Fibroblast of the conjunctiva (primary cell): ENCODE measurements around the gene SAMD4A.
"Not testable (repeated sequence)": the region's sequence is repeated elsewhere in the genome, so short reads cannot be mapped to it uniquely, and the experiment has no call there.

Source experiments
- DNase-seq: peaks from one replicate; pipeline ENCODE4 v3.0.0-alpha.2; 2010; ENCODE audit warnings: low read depth

The SAMD4A gene

DNA sequence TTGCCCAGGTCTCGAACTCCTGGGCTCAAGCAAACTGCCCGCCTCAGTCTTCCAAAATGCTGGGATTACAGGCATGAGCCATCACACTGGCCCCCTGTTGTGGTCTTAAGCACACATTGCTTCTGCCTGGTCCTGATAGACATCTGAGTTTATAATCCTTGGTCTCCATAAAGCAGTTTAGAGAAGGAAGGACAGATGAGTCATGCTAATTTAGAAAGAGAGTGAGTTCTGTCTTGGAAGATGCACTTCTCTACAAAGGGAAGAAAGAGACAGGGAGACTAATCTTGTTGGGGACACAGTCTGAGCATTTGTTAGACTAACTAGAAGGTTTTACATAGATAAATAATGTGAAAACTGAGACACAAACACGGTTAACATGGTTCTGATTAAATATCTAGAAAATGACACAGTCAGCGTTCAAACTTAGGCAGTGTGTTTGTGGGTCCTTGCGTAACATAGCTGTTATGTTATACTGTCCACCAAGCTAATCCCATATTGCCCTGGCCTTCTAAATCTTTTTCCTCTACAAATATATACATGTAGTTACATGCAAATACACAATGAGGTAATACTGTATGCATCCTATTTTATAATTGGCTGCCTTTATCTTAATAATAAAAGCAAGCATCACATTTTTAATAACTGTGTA, 31.0 kb downstream of the SAMD4A start:
- DNase-seq: no peak

DNA sequence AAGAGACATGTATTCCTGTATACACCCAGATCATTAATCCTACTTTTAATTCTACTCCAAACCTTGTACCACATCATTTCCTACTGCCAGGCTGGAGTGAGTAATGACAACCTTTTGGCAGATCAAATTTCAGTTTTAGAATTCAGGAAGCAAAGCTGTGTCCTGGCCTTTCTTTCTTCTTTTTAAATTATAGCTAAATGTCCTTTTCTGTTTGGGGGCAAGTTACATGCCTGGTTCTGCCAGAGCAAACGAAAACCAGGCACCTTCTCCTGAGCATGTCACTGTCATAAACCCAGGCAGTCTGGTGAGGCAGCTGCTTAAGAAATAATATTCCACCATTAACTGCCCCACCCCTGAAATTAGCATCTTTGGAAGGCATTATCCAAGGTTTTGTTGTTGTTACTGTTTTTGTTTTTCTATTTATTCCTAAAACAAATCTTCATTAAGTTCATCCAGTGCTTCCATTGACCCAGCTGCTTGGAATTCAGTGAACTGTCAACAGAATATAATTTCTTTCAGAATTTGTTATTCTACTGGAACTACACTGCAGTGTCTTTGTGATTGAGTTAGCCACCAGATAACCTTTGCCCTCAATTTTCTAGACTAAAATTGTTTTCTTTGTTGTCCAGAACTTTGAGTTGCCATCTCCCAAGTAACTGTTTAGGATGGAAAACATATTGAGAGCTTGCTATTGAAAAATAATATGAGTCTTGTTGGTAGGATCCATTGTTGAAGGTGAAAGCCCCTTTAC, 33.2 kb downstream of the SAMD4A start:
- no peak for DNase-seq

DNA sequence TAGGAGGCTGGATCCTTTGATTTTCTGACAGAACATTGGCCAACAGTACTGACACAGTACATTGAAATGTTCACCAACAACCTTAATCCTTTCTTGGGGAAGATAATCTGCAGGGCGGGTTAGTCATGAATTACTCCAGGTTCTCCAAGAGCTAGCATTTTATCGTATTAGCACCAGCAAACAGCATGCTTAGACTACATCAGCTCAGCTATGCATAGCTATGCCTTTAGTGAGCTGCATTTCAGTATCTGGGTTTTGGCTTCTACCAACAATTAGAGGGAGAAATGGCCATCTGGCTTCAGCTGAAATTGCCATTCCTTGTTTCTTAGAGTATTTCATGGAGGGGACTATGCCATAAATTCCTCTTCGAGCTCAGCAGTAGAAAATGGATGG, 33.8 kb downstream of the SAMD4A start:
- DNase-seq: no peak

DNA sequence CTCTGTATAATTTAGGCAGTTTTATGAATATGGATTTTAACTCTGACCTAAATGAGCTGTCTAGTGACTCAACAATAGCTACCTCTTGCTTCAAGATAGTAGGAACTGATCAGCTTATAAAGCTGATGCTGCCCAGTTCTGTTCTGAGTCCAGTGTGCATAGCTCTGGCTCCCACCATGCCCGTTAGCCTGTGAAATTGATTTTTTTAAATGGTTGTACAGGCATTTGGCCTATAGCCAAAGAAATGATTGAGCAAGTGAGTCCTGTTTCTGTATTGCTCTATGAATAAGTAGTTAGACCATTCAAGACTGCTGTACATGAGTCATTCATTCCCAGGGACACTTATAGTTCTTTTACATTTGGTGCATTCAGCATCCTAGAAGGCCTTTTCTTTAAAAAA, 36.4 kb downstream of the SAMD4A start:
- DNase-seq: no peak

DNA sequence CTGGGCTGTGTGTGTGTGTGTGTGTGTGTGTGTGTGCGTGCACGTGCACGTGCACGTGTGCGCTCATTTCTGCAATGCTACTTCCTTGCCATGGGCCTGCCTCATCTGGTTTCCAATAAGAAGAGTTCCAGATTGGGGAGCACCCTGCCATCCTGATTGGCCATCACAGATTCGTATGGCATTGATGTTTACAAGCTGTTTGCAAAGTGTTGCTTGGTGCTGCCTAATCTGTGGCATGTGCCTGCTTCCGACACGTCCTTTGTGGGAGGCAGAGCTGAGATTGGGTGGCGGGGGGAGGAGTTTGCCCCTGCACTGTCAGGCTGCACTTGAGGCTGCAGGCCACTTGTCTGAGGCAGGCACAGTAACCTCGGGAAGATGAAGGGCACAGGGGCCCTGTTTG, 39.2 kb downstream of the SAMD4A start:
- no peak for DNase-seq

DNA sequence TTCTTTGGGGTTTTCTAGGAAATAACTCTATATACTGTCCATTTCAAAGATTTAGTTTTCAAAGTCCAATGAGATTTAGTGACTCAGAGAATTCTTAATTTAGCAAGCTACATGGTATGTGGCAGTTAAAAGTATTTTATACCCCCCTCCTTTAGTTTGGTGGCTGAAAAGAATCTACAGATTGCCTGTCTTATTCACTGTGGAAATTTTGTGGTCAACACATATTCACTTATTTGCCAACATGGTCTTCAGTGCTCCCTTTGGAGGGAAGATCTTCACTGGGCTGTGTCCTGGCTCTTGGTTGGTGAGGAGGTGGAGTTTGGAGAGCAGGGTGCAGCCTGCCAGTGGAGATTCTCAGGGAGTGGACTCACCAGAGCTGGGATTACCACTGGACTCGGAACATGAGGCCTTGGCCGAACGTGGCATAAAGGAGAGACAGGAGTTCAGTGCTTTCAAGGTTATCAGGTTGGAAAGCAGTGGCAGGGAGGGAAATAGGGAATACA, 39.8 kb downstream of the SAMD4A start:
- no peak for DNase-seq

DNA sequence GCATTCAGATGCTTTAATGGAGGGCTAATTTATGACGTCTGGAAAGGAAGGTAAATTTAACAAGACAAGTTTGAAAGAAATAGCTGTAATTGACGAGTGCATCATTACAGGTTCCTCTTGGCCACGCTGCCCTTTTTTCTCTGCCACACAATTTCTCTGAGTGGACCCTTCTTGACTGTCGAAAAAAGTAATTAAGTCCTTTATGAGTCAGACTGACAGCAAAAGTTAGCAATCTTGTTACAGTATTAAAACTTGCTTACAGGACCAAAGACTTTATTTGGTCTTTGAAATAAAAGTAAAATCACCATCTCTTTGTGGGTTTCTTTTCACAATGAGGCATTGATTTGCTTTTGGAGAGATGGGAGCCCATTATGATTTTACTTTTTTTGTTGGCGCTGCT, 42.6 kb downstream of the SAMD4A start:
- no peak for DNase-seq

DNA sequence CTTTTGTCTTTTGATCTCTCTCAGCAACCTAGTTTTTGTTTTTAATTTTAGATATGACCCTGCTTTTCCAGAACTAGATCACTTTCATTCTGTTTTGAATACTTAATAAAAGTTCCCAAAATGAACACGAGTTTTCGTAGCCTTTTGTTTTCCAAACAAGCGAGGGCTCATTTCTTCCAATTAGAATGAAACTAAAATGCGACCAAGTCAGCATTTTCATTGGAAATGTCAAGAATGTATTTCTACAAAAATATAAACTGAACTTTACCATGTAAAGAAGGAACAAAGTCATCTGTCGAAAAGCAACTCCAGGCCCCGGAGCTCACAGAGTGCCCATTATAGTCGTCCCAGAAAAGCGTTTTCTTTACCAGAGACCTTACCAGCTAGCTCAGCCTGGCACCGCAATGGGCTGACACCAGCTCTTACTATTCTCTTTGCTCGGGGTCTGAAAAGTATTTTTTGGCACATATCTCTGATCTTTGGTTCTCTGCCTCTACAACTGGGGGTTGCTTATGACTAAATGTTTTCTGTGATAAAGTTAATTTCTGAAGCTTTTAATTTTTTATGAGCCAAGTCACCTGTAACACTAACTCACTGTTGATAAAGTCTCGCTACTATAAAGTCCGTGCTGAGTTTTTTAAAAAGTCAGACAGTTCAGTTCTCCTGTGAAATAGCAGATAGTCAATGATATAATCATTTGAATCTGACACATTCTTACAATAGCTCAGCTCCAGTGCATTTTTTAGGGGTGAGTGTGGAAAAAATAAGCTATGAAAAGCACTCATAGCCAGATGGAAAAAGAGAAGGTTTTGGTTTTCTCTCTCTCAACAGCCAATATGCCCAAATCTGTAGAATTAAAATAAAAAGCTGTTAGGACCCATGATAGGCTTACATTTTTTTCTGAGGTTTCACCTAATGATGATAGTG, 43.4 kb downstream of the SAMD4A start:
- DNase-seq: no peak

DNA sequence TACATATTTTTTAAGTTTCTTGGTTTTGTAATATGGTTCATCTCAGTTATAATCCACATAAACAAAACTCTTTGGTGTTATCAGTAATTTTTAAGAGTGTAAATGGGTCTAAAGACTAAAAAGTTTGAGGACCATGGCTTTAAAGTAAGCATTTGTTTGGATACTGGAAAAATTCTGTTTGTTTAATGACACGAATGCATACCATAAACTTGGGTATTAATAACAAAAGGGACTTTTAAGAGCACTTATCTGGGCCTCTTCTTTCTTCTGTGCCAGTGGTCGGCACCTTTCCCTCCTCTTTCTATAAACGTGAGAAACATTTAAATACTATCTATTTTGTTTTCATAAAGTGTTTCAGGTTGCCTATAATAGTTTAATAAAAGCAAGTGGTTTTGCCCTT, 47.4 kb downstream of the SAMD4A start:
- DNase-seq: no peak

DNA sequence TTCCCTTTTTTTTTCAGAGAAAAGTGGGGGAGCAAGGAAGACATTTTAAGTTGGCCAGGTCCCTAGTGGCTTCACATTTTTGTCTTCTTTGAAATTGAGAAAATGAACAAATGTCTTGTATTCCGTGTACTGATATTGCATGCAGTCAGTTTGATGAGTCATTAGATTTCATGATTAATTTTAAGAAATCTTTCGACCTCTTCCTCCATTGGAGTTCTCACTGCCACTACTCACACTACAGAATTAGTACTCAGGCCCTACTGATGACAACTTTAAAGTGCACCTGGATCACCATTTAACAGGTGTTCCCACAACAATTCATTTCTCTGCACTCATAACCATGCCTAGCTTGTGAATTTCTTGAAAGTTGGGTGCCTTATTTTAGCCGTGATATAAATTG, 50.5 kb downstream of the SAMD4A start:
- DNase-seq: no peak

DNA sequence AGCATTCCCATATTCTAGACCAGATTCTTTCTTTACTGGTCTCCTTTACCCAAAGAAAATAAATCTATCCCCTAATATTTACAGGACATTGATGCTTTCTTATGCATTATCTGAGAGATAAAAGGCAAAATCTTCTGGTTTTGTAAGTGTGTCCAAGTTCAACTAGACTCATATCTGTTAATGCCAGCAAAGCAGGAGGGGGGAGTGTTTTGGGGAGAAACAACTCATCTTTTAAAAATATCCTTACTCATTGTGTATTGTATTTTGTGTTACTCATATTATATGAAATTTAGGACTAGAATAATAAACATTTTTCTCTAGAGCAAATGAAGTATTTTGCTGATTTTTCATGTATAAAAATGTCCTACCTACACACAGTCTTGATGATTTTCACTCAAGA, 54.8 kb downstream of the SAMD4A start:
- no peak for DNase-seq

DNA sequence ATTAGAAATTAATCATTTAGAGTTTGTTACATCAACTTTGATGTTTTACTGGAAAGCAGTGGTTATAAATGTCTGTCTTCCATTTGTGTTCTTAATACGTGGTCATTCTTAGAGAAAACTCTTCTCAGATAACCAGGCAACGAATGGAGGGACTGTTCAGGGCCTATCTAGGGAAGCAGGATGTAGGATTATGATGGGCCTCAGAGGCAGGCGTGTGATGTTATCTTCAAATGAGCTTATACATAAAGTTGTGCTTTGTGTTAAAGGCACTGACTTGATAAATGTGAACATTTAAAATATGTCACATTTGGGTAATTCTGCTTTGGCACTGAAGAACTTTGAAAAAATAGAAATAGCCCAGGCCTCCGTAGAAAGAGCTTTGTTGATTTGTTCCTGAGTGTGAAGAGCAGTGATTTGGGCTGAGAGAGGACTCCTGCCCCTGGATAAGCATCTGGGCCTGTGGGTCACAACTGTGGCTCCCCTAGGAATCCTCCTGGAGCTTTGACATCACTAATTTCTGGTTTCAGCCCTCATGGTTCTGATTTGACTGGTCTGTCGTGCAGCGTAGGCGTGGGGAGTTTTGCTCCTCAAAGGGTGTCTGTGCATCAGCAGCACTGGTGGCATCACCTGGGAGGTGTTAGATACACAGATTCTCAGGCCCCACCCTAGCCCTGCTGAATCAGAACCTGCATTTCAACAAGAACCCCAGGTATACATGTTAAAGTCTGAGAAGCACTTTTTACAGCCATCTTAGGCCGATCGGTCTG, 55.4 kb downstream of the SAMD4A start:
- no peak for DNase-seq

DNA sequence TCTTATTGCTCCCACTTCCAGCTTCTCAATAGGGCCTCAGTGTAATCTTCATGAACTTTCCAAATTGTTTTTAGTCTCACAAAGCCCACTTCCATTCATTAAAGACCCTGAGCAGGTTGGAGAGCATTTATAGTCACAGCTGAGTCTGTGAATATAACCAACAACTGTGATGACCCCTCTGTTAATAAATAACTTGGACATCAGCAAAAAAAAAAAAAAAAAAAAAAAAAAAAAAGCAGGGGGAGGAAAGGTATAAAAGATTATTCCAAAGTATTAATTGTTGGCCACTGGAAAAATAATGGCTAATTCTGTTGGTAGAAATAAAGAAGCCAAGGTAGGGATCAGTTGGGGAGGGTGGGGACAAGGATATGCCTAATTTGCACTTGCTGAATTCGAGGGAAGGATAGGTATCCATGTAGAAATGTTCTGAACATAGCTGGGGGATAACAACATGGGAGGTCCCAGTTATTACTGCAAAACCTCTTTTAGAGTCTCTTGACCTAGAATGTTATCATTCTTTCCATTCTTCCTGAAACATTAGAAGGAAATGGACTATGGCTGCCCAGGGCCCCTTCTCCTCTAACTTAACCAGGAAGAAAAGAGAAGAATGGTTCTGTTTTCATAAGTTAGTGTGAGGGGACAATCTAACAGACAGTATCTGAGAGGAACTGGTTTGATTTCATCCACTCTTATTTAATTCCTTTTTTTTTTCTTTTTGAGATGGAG, 56.5 kb downstream of the SAMD4A start:
- DNase-seq: no peak

DNA sequence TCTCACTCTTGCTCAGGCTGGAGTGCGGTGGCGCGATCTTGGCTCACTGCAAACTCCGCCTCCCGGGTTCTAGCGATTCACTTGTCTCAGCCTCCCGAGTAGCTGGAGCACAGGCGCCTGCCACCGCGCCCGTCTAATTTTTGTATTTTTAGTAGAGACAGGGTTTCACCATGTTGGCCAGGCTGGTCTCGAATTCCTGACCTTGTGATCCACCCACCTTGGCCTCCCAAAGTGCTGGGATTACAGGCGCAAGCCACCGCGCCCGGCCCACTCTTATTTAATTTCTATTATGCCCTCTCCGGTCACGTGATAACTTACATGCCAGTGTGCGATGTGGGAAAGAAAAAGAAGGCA, 57.1 kb downstream of the SAMD4A start:
- DNase-seq: not testable (repeated sequence)

DNA sequence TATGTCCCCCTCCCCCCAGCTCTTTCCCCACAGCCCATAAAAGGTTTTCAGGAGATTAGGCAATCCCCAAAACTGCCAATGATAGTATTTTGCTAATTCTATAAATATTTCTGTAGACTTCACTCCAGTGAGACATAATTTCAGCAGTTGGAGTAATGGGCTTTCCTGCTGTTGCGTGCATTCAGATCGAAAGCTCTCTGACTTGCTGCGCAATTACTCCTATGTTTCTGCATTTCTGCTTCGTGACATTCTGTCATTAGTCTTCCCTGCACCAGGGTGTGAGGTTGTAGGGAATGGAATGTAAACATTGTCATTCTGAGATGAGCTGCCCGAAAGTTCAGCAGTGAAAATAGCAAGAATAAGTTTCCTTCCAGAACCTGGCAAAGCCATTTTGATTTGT, 58.2 kb downstream of the SAMD4A start:
- DNase-seq: no peak

DNA sequence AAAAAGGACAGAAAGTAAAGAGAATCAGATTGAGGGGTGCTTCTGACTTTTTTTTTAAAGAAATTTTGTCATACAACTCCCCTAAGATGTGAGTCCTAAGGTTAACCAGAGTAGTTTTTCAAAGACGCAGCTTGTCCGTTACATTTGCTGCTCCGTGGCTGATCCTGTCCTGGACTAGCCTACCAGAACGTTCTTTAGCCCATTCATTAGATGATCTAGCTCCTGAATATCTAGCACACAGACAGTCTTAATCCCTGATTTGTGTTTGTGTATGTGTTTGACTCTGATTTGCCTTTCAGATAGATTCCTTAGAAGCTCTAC, 60.3 kb downstream of the SAMD4A start:
- DNase-seq: no peak

DNA sequence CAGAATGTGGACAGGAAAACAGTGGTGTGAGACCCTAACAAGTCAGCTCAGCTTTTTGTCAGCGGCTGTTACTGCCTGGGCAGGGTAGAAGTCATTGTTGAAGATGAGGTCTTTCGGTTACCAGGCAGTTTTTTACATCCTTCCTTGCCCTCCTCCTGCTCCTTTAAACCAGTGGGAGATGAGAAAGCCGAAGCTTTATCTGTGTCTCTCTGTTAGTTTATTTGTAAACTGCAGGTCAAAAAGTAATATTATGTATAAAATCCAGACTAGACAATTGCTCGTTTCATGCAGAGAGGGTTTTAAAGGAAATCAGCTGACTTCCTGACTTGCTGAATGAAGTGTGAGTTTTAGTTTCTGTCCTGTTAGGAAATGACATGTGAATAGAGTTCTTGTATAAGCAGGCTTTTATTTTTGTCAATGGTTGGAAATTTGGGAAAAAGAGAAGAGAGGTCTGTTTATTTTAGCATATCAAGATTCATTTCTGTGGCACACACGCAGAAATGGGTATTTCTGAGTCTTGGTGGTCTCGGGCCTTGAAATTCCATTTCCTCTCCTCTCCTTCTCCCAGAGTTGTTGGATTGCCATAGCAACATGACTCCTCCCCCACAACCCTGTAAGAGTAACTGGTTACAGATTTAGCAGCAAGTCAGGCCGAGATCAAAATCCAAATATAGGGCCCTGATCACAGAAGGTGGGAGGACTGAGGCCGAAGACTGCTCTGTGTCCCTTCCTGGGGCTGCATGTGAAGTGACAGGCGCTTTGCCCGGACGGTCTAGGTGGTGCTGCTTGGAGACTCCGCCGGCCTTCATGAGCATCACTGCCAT, 60.8 kb downstream of the SAMD4A start:
- DNase-seq: peak; percentile 55

DNA sequence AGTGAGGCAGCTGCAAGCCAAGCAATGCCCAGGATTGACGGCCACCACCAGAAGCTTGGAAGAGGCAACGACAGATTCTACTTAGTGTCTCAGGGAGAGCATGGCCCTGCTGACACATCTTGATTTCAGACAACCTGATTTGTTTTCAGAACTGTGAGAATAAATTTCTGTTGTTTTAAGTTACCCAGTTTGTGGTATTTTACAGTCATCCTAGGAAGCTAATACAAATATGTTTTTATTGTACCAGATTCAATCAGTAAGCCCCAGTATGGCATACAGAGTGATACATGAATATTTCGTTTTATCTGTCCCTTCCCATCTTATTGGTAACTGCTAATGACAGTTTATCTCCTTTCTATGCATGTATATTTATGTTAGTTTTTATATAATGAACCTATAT, 62.3 kb downstream of the SAMD4A start:
- DNase-seq: no peak

DNA sequence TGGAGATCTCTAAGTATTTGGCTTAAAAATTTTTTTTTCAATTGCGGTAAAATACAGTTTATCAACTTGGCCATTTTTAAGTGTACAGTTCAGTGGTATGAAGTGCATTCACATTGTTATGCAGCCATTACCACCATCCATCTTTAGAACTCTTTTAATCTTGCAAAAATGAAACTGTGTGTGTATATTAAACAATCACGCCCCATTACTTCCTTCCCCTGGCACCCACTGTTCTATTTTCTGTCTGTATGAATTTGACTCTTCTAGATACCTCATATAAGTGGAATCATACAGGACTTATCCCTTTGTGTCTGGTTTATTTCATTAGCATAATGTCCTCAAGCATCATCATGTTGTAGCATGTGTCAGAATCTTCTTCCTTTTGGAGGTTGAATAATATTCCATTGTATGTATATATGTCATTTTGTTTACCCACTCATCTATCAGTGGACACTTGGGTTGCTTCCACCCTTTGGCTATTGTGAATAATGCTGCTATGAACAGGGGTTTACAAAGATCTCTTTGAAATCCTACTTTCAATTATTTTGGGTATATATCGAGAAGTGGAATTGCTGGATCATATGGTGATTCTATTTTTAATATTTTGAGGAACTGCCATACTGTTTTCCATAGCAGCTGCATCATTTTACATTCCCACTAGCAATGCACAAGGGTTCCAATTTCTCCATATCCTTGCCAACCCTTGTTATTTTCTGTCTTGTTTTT, 62.9 kb downstream of the SAMD4A start:
- no peak for DNase-seq

DNA sequence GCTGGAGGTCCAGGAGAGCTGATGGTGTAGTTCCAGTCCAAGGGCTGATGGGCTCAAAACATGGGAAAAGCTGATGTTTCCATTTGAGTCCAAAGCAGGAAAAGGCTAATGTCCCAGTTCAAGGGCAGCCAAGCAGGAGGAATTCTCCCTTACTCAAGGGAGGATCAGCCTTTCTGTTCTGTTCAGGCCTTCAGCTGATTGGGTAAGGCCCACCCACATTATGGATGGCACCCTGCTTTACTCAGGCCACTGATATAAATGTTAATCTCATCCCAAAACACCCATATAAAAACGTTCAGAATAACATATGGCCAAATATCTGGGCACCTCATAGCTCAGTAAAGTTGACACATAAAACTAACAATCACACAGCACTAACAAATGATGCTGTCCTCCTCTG, 64.1 kb downstream of the SAMD4A start:
- DNase-seq: no peak
